Measurements from ENCODE around the gene GALK2.
A peak's percentile ranks its signal among the peaks of the same experiment; 100 is the strongest.

GALK2 gene

DNA sequence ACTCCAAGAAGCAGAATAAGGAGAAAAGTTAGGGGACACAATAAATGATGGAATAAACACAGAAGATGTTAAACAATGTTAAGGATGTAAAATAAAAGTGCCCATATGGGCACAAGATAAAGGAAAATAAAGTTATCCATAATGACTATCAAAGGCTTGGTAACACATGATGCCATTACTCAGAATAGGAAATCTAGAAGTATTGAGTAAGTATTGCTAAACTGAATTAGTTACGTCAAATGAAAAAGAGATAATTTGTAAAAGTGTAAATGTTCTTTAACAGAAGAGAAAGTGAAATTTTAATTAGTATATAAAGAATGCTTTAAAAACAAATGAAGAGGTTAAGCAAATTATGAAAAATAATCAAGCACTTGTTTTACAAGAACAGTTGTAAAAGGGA is 21.3 kb upstream of the GALK2 start:
- TF ChIP-seq, protein P1, sequence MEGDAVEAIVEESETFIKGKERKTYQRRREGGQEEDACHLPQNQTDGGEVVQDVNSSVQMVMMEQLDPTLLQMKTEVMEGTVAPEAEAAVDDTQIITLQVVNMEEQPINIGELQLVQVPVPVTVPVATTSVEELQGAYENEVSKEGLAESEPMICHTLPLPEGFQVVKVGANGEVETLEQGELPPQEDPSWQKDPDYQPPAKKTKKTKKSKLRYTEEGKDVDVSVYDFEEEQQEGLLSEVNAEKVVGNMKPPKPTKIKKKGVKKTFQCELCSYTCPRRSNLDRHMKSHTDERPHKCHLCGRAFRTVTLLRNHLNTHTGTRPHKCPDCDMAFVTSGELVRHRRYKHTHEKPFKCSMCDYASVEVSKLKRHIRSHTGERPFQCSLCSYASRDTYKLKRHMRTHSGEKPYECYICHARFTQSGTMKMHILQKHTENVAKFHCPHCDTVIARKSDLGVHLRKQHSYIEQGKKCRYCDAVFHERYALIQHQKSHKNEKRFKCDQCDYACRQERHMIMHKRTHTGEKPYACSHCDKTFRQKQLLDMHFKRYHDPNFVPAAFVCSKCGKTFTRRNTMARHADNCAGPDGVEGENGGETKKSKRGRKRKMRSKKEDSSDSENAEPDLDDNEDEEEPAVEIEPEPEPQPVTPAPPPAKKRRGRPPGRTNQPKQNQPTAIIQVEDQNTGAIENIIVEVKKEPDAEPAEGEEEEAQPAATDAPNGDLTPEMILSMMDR (IDR thresholded peaks at IDR 0.05; ENCODE audit: borderline replicate concordance, insufficient read depth, low read depth, low read length): no peak
- no peak overlapping the region for H3K4me3 ChIP-seq (ENCODE audit: low read depth, low read length)

DNA sequence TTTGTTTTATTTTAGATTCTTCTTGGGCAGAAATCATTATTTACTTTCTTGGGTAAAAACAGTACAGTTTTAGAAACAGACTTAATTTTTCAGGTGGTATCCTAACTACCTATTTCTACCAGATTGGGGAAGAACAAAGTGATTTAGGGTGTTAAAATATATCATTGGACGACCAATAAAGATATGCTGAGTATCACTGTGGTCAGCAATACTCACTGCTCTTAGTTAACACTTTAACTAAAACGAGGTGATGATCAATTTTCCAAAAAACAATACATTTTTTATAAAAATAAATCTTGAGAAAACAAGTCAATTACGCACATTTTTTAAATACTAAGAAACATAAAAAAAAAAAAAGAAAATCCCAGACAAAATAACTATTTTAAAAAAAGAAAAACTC is 18.2 kb upstream of the GALK2 start:
- TF ChIP-seq, protein P1 (IDR thresholded peaks at IDR 0.05; ENCODE audit: borderline replicate concordance, insufficient read depth, low read depth, low read length): no peak
- H3K4me3 ChIP-seq (ENCODE audit: low read depth, low read length): no peak overlapping the region

DNA sequence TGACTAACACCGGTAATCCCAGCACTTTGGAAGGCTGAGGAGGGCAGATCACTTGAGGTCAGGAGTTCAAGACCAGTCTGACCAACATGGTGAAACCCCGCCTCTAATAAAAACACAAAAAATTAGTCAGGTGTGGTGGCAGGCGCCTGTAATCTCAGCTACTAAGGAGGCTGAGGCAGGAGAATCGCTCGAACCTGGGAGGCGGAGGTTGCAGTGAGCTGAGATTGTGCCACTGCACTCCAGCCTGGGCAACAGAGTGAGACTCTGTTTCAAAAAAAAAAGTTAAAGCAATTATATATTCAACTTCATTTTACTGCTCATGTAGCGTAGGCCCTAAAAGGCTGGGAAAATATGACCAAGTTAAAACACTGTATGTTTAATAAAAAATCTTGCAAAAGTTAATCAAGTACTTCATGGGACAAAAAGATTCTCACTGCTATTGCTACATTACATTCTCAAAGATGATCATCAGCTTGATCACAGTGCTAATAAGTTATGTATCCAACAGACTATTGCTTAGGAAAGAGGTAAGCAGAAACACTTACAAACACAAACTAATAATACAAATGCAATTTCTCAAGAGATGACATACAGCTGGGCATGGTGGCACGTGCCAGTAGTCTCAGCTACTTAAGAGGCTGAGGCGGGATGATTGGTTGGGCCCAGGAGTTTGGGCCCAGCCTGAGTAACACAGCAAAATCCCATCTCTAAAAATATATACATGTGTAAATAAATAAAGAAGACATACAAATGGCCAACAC is 17.3 kb upstream of the GALK2 start:
- H3K4me3 ChIP-seq (ENCODE audit: low read depth, low read length): no peak overlapping the region

DNA sequence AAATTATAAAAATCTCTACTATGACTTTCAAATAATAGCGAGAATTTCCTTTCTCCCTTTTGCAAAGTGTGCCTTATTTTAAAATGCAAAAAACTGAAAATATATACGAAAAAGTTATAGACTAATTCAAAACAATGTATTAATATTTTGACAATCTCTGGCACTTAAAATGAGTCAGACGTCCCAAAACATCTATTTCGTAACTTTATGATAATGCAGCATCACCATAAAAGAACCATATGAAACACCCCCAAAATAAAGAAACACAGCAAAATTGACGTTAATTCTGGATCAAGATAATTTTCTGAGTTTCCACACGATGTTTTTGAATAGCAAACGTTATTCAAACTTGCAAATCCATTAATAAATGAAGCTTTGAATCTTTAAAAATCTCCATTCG is 15.7 kb upstream of the GALK2 start:
- TF ChIP-seq, protein P1 (IDR thresholded peaks at IDR 0.05; ENCODE audit: borderline replicate concordance, insufficient read depth, low read depth, low read length): no peak
- H3K4me3 ChIP-seq (ENCODE audit: low read depth, low read length): peak overlapping the region; percentile 80

More for the DNA sequence above, 17.3 kb upstream of the GALK2 start:
- TF ChIP-seq, protein P1 (IDR thresholded peaks at IDR 0.05; ENCODE audit: borderline replicate concordance, insufficient read depth, low read depth, low read length): no peak

DNA sequence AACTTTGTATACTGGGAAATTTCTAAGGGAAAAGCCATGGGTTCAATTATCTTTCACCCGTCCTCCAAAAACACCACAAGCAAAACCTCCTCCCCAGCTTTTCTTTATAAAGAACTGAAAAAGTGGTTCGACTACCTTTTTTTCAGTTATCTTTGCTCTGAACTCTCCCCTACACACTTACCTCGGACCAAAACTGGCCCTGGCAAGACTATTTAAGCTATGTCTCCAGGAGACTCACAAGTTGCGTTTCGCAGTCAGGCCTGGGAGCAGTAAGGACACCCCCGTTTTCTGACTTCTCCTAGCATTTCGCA is 15.3 kb upstream of the GALK2 start:
- TF ChIP-seq, protein P1 (IDR thresholded peaks at IDR 0.05; ENCODE audit: borderline replicate concordance, insufficient read depth, low read depth, low read length): no peak
- peak overlapping the region; percentile 80 for H3K4me3 ChIP-seq (ENCODE audit: low read depth, low read length)

DNA sequence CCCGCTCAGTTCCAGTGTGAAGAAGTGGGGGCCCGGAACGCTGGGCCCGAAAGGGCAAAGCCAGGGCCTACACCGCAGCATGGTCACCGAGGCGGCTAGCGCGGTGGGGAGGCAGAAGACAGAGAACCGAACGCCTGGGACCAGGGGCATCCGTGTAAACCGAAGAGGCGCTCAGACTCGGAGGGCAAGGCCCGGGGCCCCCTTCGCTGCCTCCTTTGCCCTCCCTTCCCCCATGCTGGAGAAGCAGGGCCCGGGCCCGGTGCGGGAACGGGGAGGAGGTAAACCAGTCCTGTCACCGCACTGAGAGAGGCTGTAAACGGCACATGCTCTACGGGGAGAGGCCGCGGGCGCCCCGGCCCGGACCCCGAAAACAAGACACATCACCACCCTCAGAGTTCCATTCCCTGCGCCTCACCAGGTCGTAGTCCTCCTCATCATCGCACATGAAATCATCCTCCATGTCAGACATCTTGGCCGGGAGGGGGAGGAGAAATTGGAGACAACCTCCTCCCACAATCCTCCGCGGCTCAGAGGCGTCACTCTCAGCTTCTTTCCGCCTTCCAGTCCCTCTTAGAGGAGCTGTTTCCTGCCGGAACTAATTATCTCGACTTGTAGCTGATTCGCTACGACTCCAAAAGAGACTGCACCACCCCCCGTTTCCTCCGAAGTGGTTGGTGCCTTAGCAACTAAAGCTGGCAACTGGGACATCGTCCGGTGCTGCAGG is 14.8 kb upstream of the GALK2 start, which contains the start of gene COPS2:
Gene COPS2 (minus strand): TSS at position 490 of the 724 bp plus-strand sequence. CDS start 21 bp downstream, at position 469.
- TF ChIP-seq, protein P1 (IDR thresholded peaks at IDR 0.05; ENCODE audit: borderline replicate concordance, insufficient read depth, low read depth, low read length): no peak
- H3K4me3 ChIP-seq (ENCODE audit: low read depth, low read length): peak within 1 kb of the TSS; percentile 80
